HG03103 (cell line): Measurements from ENCODE around the gene ADAMTS2.
"Not testable (repeated sequence)": the region's sequence is repeated elsewhere in the genome, so short reads cannot be mapped to it uniquely, and the experiment has no call there.

ENCODE experiments used
- ATAC-seq: cut with Tn5 transposase; IDR thresholded peaks from one replicate; pipeline ENCODE4 v1.9.1; 2021; ENCODE audit warnings: low read depth; ENCODE audit not compliant: unreplicated experiment

The ADAMTS2 gene

GRCh38 chr5:179122411-179123108 is 222.7 kb downstream of the ADAMTS2 start:
- no peak for ATAC-seq

- no peak for ATAC-seq
Measured at GRCh38 chr5:179121667-179122111, 223.6 kb downstream of the ADAMTS2 start.

- ATAC-seq = no peak
Measured at GRCh38 chr5:179120951-179121666, 224.2 kb downstream of the ADAMTS2 start.

DNA sequence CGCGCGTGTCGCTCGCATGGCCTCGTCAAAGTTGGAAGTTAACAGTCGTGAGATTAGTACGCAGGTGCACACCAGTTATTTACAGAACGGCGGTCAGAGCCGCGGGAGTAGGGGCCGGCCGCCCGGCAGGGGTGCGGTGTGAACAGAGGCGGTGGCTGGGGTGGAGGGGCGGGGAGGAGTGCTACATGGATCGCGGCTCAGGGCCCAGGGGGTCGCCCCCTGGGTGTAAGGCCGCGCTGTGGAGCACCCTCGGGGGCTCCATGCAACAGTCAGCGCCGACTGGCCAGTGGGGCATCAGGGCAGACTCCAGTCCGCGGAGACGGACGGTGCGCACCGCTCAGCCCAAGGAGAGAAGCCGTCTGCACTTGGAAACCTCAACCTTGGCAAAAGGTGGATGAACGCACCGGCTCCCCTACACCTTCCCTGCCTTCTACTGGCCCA is 224.8 kb downstream of the ADAMTS2 start:
- no peak for ATAC-seq

DNA sequence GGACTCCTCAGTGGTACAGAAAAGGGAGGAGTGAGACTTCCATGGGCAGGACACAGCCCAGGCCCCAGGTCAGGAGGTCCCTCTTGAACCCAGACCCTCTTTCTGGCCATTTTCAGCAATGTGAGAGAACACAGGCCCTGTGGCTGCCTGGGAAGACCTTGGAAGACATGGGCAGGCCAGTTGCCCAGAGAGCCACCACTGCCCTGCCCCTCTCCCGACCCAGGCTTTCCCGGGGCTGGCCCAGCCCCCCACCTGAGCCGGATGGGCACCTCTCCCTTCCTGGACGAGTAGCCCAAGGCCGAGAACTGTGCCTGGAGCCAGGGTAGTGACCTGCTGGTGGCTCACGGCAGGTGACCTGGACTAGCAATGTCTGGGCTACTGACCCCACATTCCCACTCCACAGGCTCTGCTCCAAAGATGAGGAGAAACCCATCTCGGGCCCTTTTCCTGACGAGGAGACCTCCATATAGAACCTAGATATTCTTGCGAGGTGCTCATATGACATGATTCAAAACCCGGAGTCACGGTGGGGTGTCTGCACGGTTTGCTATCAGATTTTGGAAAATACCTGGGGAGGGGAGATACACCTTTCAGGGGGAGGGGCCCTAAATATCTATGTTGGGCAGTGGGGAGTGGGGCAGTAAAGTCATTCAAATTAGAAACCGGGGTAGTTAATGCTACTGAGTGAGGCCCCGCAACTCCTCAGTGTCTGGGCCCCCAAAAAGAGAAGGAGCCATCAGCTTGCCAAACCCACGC is 225.7 kb downstream of the ADAMTS2 start:
- no peak for ATAC-seq

- no peak for ATAC-seq
Measured at GRCh38 chr5:179118756-179119414, 226.4 kb downstream of the ADAMTS2 start.

- no peak for ATAC-seq
Measured at GRCh38 chr5:179118338-179118737, 226.9 kb downstream of the ADAMTS2 start.

GRCh38 chr5:179115845-179116524 is 229.3 kb downstream of the ADAMTS2 start:
- ATAC-seq = no peak

GRCh38 chr5:179115307-179115706 is 230.0 kb downstream of the ADAMTS2 start:
- ATAC-seq = no peak

DNA sequence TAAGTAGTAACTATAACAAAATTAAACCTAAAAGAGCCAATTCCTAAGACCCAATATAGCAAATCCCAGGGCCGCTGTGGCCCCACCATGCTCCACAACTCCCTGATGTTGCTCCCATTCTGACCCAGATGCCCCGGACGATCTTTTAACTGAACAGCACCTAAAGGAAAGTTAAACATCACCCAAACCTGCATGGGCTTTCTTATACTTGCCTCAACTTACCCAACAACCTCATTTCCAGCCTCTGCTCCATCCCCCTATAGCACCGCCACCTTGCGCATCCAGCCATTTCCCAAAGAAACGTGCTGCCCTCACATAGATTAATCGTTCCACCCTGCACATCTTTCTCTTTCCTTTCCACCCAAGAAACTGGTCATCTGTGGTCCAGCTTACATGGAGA is 230.5 kb downstream of the ADAMTS2 start:
- ATAC-seq = no peak

GRCh38 chr5:179113945-179114641 is 231.2 kb downstream of the ADAMTS2 start:
- ATAC-seq = no peak

GRCh38 chr5:179113143-179113530 is 232.1 kb downstream of the ADAMTS2 start:
- no peak for ATAC-seq

GRCh38 chr5:179112469-179113142 is 232.7 kb downstream of the ADAMTS2 start:
- ATAC-seq = no peak

DNA sequence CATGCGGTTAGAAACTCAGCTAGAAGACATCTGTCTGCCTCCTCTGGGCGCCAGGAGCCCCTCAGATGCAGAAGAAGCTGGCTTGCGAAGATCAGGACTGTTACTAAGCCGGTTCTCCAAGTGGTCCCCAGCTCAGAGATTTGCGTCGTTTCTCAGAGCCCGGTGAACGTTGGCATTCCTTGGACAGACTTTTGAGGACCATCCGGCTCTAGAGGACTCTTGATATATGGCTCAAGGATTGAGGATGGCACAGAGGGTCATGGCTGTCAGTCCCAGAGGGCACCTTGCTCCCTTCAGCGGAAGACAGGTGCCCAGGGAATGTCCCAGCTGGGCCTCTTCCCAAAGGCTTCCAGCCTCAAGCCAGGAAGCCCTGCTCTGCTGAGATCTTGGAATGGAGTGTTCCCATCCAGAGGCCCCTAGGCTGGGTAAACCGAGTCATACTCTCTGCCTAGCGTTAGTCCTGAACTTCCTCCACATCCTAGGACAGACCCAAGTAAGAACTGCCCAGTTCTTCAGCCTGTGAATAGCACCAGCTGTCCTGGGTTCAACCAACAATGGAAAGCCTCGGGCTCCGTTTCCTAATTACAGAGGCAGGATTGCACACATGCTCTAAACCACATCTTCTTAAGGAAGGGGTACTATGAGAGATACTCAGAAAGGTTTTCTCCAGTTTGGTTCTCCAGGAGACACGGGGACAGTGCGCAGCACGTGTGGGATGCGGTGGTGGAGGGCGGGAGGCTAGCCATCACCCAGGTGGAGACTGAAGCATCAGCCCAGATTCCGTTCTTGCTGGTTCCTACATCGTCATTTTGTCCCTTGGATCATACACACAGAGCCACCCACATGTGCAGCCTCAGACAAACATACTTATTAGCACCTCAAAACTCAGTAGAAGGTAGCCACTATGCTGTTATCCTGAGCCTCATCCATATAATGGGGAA is 233.7 kb downstream of the ADAMTS2 start:
- ATAC-seq = no peak

GRCh38 chr5:179110528-179110927 is 234.7 kb downstream of the ADAMTS2 start:
- no peak for ATAC-seq

- not testable (repeated sequence) for ATAC-seq
Measured at GRCh38 chr5:179101282-179101681, 244.0 kb downstream of the ADAMTS2 start.

DNA sequence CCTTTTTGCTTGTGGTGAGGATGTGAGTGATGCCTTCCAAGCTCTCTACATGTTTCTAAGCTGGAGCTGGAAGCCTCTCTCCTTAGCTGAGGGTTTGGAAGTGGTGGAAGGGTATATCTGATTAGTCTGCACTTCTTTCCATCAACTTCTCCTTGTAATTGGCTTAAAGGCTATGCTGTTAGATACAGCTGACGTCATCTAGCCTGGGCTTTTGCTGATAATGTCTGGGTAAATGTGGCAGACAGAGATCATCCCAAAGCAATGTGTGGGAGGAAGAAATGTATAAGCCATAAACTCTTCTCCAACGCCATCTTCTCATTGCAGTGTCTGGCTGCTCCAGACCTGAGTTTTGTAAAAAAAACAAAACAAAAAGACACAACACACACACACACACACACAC is 255.8 kb downstream of the ADAMTS2 start:
- no peak for ATAC-seq

DNA sequence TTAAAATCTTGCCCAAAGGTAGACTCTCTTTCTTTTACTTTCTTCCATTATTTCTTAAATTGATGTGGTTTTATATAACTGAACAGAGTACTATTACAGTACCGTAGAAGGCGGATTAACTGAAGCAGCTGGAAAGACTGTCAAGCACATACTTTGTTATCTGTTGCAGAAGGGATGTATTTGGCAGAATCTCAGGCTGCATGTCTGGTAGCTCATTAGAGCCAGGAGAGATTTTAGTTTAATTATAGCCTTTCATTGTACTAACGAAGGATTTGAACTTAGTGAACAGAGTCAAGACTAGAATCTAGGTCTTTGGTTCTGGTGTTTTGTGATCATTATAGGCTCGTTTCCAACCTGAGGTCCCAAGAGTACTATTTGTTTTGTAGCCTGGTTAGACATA is 264.5 kb downstream of the ADAMTS2 start:
- no peak for ATAC-seq
